H9 (cell line): ENCODE data around the gene ZBTB12. TPM values are rescaled to one million over a fixed set of nuclear protein-coding genes. Genes with fewer than 3 reads are reported as not detected.

Experiments
- DNase-seq: peaks from one replicate; pipeline ENCODE4 v3.0.0-alpha.2; 2017
- H2AFZ ChIP-seq: one replicate; pipeline ENCODE4 v1.6.1; 2013; ENCODE audit warnings: mild to moderate bottlenecking, low read length, control low read depth, moderate library complexity
- H2AK5ac ChIP-seq: 2 replicates; pipeline ENCODE4 v1.6.1; 2013; ENCODE audit warnings: low read length, control low read depth, mixed read lengths; ENCODE audit not compliant: insufficient read length
- H2BK120ac ChIP-seq: one replicate; pipeline ENCODE4 v1.6.1; 2013; ENCODE audit warnings: low read depth, mild to moderate bottlenecking, low read length, control low read depth, inconsistent platforms; ENCODE audit not compliant: poor library complexity, severe bottlenecking
- H2BK12ac ChIP-seq: 2 replicates; pipeline ENCODE4 v1.6.1; 2013; ENCODE audit warnings: low read length, control low read depth, mixed read lengths, low read depth; ENCODE audit not compliant: insufficient read length
- H2BK15ac ChIP-seq: 2 replicates; pipeline ENCODE4 v1.6.1; 2013; ENCODE audit warnings: low read depth, low read length, control low read depth
- H2BK20ac ChIP-seq: one replicate; pipeline ENCODE4 v1.6.1; 2013; ENCODE audit warnings: low read depth, mild to moderate bottlenecking, low read length, control low read depth, inconsistent platforms; ENCODE audit not compliant: poor library complexity, severe bottlenecking
- H2BK5ac ChIP-seq: 2 replicates; pipeline ENCODE4 v1.6.1; 2013; ENCODE audit warnings: low read length, control low read depth, mixed read lengths; ENCODE audit not compliant: insufficient read length
- H3K14ac ChIP-seq: 2 replicates; pipeline ENCODE4 v1.6.1; 2013; ENCODE audit warnings: low read length, control low read depth; ENCODE audit not compliant: insufficient read depth
- H3K18ac ChIP-seq: 2 replicates; pipeline ENCODE4 v1.6.1; 2013; ENCODE audit warnings: low read depth, mild to moderate bottlenecking, mixed read lengths, low read length, control low read depth; ENCODE audit not compliant: insufficient read length
- H3K23ac ChIP-seq: 2 replicates; pipeline ENCODE4 v1.6.1; 2013; ENCODE audit warnings: low read length, control low read depth, mixed read lengths, low read depth; ENCODE audit not compliant: insufficient read length
- H3K23me2 ChIP-seq: 2 replicates; pipeline ENCODE4 v1.6.1; 2013; ENCODE audit warnings: low read depth, mild to moderate bottlenecking, mixed read lengths, low read length, control low read depth; ENCODE audit not compliant: insufficient read length, poor library complexity, severe bottlenecking
- H3K27ac ChIP-seq: 2 replicates; pipeline ENCODE4 v1.5.1; 2013; ENCODE audit warnings: low read length, control low read depth, mixed read lengths, low read depth; ENCODE audit not compliant: insufficient read length
- H3K27me3 ChIP-seq: 2 replicates; pipeline ENCODE4 v1.6.1; 2013; ENCODE audit warnings: low read length, control low read depth, inconsistent platforms; ENCODE audit not compliant: insufficient read depth
- H3K4ac ChIP-seq: 2 replicates; pipeline ENCODE4 v1.6.1; 2013; ENCODE audit warnings: low read depth, mild to moderate bottlenecking, control low read depth, inconsistent platforms, low read length, moderate library complexity
- H3K4me1 ChIP-seq: 2 replicates; pipeline ENCODE4 v1.6.1; 2013; ENCODE audit warnings: low read length, control low read depth, inconsistent platforms; ENCODE audit not compliant: insufficient read depth
- H3K4me2 ChIP-seq: 2 replicates; pipeline ENCODE4 v1.6.1; 2013; ENCODE audit warnings: low read length, control low read depth, mixed read lengths; ENCODE audit not compliant: insufficient read length, insufficient read depth
- H3K56ac ChIP-seq: 2 replicates; pipeline ENCODE4 v1.6.1; 2013; ENCODE audit warnings: low read depth, mild to moderate bottlenecking, mixed read lengths, low read length, control low read depth; ENCODE audit not compliant: insufficient read length
- H3K79me1 ChIP-seq: 2 replicates; pipeline ENCODE4 v1.6.1; 2013; ENCODE audit warnings: low read depth, mild to moderate bottlenecking, moderate library complexity, low read length, control low read depth, inconsistent platforms; ENCODE audit not compliant: insufficient read depth, poor library complexity, severe bottlenecking
- H3K79me2 ChIP-seq: 2 replicates; pipeline ENCODE4 v1.6.1; 2013; ENCODE audit warnings: low read length, control low read depth, inconsistent platforms; ENCODE audit not compliant: insufficient read depth
- H3K9ac ChIP-seq: 2 replicates; pipeline ENCODE4 v1.6.1; 2013; ENCODE audit warnings: low read length, control low read depth, mixed read lengths; ENCODE audit not compliant: insufficient read length; ENCODE audit errors: extremely low read depth
- H3K9me3 ChIP-seq: one replicate; pipeline ENCODE4 v1.6.1; 2013; ENCODE audit warnings: low read depth, low read length, inconsistent platforms; ENCODE audit not compliant: control insufficient read depth
- H3T11ph ChIP-seq: one replicate; pipeline ENCODE4 v1.6.1; 2013; ENCODE audit warnings: mild to moderate bottlenecking, low read length, control low read depth, inconsistent platforms
- H4K20me1 ChIP-seq: one replicate; pipeline ENCODE4 v1.6.1; 2013; ENCODE audit not compliant: control insufficient read depth, insufficient read length, insufficient read depth
- H4K5ac ChIP-seq: 2 replicates; pipeline ENCODE4 v1.6.1; 2013; ENCODE audit warnings: low read depth, mild to moderate bottlenecking, mixed read lengths, low read length, control low read depth; ENCODE audit not compliant: insufficient read length
- H4K8ac ChIP-seq: replicated peaks from 2 replicates; pipeline ENCODE4 v1.6.1; 2013; ENCODE audit warnings: low read length, control low read depth, mixed read lengths, low read depth; ENCODE audit not compliant: insufficient read length
- H4K91ac ChIP-seq: 2 replicates; pipeline ENCODE4 v1.6.1; 2013; ENCODE audit warnings: low read depth, mild to moderate bottlenecking, moderate library complexity, mixed read lengths, low read length, control low read depth; ENCODE audit not compliant: insufficient read length
- H3K27ac Mint-ChIP-seq, 3 experiments: 2 replicates in 2 of 3; 3 replicates in 1 of 3; pipeline ENCODE4 v1.8.0; 2020 to 2021; ENCODE audit warnings: mixed read lengths in 3 of 3, mild to moderate bottlenecking in 1 of 3, moderate library complexity in 1 of 3
- H3K27me3 Mint-ChIP-seq: 2 replicates; pipeline ENCODE4 v1.8.0; 2021; ENCODE audit warnings: low read depth, mild to moderate bottlenecking, moderate library complexity, mixed read lengths
- H3K36me3 Mint-ChIP-seq, 3 experiments: 2 replicates in 2 of 3; 3 replicates in 1 of 3; pipeline ENCODE4 v1.8.0; 2020 to 2021; ENCODE audit warnings: low read depth in 3 of 3, mixed read lengths in 3 of 3; ENCODE audit not compliant: insufficient read depth in 1 of 3
- H3K4me1 Mint-ChIP-seq, 2 experiments: 2 replicates each; pipeline ENCODE4 v1.8.0; 2020; ENCODE audit warnings: mixed read lengths in 2 of 2
- H3K4me3 Mint-ChIP-seq, 2 experiments: 2 replicates in 1 of 2; 3 replicates in 1 of 2; pipeline ENCODE4 v1.8.0; 2020 to 2021; ENCODE audit warnings: mild to moderate bottlenecking in 2 of 2, mixed read lengths in 2 of 2, moderate library complexity in 1 of 2
- H3K9me3 Mint-ChIP-seq, 2 experiments: 2 replicates in 1 of 2; 3 replicates in 1 of 2; pipeline ENCODE4 v1.8.0; 2020; ENCODE audit warnings: mild to moderate bottlenecking in 2 of 2, mixed read lengths in 2 of 2, moderate library complexity in 1 of 2
- CTCF ChIP-seq: fragments of 200-600 bp; sonication (generic); conservative IDR thresholded peaks from 3 replicates; pipeline ENCODE4 v1.8.0; 2021; ENCODE audit warnings: antibody characterized with exemption, mild to moderate bottlenecking
- WGBS: extraction: QIAGEN DNeasy Blood & Tissue Kit; methylation state at CpG from one replicate; pipeline ENCODE4 v1.1.7; 2013; ENCODE audit warnings: missing lambda C conversion rate, low lambda C conversion rate, mixed read lengths; ENCODE audit not compliant: insufficient read length; ENCODE audit errors: extremely low coverage; 5-methylcytosine and 5-hydroxymethylcytosine counted together
- total RNA-seq: library from RNA; stranded (reverse); gene quantifications from 2 replicates; pipeline ENCODE4 v1.2.1, GENCODE V29; 2021

Gene ZBTB12
- total RNA-seq, 1 experiment from 2014 or later, result 31.0 TPM

- Histone ChIP-seq H4K8ac (no peak overlapping the region), H2BK20ac (no peak overlapping the region), H2BK120ac (no peak overlapping the region), H3K4ac (no peak overlapping the region), H3K56ac (no peak overlapping the region), H2BK15ac (no peak overlapping the region), H3K27ac (no peak overlapping the region), H3K23ac (no peak overlapping the region), H3K27me3 (no peaks in the 10 kb centered on the region), H3K4me2 (no peak overlapping the region), H2BK12ac (no peak overlapping the region), H3T11ph (no peak overlapping the region), H3K23me2 (no peaks in the 10 kb centered on the region), H3K79me1 (no peaks in the 10 kb centered on the region), H3K14ac (no peak overlapping the region), H4K5ac (no peak overlapping the region), H4K20me1 (no peaks in the 10 kb centered on the region), H3K4me1 (no peaks in the 10 kb centered on the region), H2AFZ (no peak overlapping the region), H3K79me2 (no peaks in the 10 kb centered on the region), H3K9ac (no peak overlapping the region), H3K9me3 (no peaks in the 10 kb centered on the region), H2BK5ac (no peak overlapping the region), H2AK5ac (no peak overlapping the region), H4K91ac (no peak overlapping the region), H3K18ac (no peak overlapping the region)
- peaks cover 15 to 16% of the 10 kb centered on the region in 2 experiments for H3K9me3 Mint-ChIP-seq
- no CpG with 5 or more reads among the region's 1 CpG for WGBS
- no peak for DNase-seq
- no peak overlapping the region for H3K4me3 Mint-ChIP-seq
- H3K4me1 Mint-ChIP-seq, result no peaks in the 10 kb centered on the region; a peak in 1 of 4 replicates
- H3K27ac Mint-ChIP-seq, result no peak overlapping the region
- peaks cover 0 to 6% (median 2%) of the 10 kb centered on the region in 3 experiments; a peak in 1 of 7 replicates for H3K36me3 Mint-ChIP-seq
- TF ChIP-seq CTCF, result no peak
- peaks cover 14% of the 10 kb centered on the region for H3K27me3 Mint-ChIP-seq
Observed at GRCh38 chr6:31930962-31931361, 29.1 kb upstream of the ZBTB12 start.
